HG03565 (cell line): ENCODE results near the gene FANCI.

Experiments
- ATAC-seq: cut with Tn5 transposase; IDR thresholded peaks from one replicate; pipeline ENCODE4 v1.9.1; 2021; ENCODE audit warnings: mild to moderate bottlenecking, moderate library complexity; ENCODE audit not compliant: unreplicated experiment

Gene FANCI

DNA sequence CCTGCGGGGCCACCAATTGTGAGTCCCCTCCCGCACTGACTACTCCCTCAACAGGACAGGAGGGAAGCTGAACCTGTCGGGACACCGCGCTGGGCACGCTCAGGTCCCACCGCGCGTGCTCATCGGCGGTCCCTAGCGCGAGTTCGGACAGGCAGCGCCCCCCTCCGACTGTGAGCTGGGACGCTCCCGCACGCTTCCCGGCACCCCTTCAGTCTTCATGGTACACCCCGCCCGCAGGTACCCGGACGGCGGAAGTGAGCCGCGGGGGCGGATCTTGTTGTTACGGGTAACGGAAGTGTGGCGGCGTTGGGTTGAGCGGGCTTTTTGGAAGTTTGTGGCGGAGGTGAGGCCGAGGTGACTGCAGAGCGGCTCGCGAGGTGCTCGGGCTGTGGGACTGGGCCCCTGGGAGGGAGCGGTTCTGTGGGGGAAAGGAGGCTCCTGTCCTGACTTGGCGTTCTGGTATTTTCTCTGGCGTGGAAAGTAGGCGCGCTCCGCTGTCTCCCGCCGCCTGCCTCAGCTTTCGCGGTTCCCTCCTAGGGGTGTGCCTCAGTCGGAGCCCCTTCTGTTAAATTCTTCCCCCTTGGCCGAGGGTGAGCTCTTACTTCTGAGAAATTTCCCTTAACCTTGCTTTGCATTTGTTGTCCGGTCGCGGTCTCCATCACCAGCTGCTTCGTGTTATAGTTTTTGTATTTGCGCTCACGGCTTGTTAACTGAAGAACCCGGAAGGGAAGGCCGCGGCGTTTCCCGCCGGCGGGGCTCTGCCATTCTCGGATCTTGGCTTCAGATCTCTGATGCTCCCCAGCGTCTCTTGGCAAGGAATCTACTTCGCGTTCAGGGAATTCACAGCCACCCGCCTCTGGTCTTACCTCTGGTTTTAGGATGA lies at the start of gene FANCI:
TSS of gene FANCI (plus strand) at position 289 of the 883 bp plus-strand sequence. CDS start 3,669 bp downstream, outside the sequence.
- peak; percentile 84 for ATAC-seq

DNA sequence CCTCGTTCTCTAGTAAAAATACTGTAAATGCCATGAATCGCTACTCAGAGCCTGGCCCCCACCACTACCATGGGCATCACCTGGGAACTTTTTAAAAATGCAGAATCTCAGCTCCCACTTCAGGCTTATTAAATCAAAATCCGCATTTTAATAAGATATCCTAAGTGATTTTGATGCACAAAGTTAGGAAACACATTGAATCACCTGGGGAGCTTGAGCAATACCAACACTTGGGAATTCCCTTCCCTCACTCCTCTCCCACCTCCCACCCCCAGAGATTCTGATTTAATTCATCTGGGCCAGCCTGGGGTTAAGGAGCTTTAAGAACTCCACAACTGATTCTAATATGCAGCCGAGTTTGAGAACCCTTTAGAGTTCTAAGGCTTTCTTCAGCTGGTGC lies 49.2 kb upstream of the FANCI start:
- no peak for ATAC-seq

DNA sequence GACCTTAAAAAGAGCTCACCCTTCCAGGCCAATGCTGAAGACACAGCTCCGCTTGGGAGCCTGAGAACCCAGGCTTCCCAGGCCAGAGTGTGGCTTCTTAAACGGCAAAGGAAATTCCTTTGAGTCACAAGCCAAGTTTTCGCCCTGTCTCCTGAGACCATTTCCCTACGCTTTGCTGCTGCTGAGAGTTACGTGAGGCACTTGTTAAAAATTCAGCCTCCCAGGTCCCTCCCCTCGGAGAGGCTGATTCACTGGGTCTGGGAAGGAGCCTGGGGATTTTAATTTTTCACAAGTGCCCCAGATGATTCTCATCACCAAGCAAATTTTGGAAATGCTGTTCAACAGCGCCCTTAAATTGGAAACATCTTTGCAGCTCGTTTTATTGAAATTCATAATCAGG lies 47.9 kb upstream of the FANCI start:
- ATAC-seq, result no peak

DNA sequence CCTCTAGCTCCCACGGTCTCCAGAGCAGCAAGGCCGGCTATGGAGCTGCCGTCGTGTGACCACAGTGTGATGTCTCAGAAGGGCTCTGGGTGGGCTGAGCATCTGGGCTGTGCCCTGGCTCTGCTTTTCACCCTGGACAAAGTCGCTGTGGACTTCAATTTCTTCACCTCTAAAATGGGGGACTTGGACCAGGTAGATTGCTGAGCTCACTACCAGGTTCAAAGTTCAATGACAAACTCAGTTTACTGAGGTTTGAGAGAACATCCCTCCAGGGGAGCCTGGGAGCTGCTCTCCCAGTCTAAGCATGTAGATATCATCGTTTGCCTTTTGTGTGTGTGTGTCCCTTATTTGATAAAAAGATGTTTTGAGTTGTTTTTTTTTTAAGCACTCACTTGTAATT lies 47.5 kb upstream of the FANCI start:
- ATAC-seq, result no peak

DNA sequence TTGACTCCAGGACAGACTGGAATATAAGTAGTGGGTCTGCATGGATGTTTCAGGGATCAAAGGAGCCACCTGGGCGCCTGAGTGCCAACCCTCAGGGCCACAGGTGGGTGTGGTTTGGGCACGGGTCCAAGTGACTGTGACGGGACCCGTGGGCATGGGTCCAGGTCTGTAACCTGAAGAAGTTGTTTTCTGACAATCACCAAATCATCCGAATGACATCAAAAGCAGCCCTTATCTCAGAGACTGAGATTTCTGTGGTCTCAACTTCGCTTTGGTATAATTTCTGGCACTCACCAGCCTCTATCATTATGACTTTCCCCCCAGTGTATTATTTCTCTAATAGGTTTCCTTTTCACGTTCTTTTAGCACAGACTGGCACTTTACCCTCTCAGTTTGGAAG lies 46.8 kb upstream of the FANCI start:
- ATAC-seq, result no peak

DNA sequence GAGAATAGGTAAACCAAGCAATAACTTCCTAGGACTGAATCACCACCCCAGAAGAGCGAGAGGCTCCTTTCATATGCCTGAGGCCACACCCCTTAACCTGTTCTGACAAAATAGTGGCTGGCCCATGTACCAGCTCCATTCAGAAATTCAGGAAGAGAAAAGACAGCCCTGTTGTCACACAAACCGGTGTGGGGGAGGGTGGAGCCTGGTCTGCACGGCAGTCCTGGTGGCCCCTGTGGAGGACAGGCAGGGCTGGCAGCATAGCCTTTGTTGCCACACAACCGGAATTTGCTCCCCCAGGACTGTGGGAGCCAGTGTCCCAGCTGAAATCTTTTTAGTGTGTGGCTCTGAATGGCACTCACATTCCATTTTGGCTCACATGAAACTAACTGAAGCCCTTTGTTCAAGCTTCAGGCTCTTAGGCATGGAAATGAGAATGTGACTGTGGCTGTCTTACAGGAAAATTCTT lies 46.2 kb upstream of the FANCI start:
- no peak for ATAC-seq

DNA sequence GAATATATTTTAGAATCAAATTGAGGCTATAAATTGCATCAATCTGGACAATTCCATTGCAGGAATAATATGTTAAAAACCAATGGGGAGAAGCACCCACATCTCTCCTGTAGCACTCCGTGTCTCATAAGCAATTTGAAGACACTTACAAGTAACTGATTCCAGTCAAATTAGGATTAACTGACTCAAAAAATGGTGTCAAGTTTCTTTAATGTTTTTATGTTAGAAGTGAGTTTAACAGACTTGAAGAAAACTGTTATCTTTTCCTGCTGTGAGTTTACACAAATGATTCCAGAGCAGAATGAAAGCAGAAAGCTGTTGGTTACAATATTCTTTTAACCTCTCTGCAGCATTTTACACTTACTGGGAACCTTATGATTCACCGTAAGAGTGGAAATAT lies 45.6 kb upstream of the FANCI start:
- no peak for ATAC-seq

DNA sequence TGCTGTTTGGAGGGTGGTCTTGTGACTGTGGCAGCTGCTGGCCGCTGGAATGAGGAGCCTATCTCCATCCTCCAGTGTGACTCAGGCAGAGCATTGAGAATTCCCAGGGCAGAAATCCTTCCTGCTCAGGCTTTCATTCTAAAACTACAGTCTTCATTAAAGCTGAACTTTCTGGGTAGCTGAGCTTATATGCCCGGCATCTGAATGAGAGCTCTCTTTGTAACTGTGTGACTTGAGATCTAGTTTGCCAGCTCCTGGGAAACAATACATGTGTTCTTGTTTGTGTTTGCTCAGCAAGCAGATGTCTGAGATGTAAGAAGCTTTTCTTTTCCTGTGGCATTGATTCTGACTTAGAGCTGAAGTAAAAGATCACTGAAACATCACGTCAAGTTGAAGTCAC lies 44.8 kb upstream of the FANCI start:
- no peak for ATAC-seq

DNA sequence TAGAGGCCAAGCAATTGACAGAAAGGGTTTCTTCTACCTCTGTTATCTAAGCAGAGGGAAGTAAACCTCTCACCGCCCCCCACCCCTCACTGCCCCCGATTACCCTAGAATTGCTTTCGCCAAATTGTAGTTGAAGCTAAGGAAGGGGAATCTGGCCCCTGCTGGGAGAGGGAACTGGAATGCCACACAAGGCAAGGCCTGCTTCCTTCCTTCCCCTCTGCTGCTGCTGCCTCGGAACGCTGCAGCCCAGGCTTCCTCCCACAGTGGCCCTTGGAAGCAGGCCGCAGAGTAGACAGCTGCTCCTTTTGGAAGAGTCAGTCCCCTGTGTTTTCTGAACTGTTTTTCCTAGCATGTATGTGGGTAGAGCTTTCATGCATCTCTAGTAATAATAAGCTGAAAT lies 44.0 kb upstream of the FANCI start:
- no peak for ATAC-seq

DNA sequence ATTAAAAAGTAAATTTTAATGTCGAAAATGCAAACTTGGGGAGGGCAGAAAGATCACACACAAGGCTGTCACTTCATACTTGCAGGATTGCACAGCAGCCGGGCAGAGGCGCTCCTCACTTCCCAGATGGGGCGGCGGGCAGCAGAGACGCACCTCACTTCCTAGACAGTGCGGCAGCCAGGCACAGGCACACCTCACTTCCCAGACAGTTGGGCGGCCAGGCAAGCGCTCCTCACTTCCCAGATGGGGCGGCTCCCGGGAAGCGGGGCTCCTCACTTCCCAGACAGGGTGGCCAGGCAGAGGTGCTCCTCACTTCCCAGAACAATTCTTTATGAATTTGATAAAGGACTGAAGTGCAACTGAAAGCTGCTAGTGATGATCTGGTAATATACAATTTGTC lies 43.6 kb upstream of the FANCI start:
- ATAC-seq, result no peak

DNA sequence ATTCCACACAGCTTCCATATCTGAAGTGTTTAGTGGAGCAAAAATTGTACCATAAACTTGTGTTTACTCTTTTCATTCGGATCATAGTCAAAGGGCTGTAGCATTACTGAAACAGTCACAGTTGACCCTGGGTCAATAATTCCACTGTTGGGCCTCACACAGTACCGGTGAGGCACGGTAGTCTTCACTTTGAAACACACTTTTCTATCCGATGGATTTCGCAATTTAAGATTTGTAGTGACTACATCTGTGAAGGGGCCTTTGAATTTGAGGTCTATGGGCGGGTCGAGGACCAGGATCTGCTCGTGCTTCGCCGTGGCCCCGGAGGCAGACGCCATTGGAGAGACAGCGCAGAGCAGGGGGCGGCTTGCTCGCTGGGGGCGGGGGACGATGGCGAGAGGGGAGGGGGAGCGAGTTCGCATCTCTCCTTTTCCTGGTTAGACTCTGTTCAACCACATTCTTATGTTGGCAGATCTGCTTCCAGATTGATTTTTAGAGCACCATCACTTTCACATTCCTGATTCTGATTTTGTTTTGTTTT lies 42.2 kb upstream of the FANCI start:
- no peak for ATAC-seq

DNA sequence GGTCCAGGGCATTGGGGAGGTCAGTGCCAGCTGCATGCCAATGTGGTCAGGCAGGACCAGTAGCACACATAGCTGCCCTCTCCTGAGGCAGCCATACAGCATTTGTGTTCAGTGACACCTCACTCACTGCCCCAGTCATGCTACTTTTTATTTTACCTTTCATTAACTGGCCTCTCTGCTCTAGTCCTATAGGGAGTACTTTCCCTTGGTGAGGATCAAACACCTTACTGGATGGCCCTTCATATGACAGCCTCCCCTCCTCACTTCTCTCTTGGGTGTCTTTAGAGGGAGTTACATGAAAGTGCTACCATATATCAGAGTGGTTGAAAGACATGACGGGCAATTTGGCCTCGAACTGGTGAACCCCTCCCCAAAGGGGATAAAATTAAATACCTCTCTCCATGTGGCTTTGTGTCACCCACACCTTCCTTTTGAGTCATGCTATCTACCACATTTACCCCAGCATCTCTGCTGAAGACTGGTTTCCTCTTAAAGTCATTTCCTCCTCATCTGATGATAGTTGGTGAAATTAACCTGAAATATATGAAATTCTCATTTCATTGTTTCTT lies 40.0 kb upstream of the FANCI start:
- ATAC-seq, result no peak

DNA sequence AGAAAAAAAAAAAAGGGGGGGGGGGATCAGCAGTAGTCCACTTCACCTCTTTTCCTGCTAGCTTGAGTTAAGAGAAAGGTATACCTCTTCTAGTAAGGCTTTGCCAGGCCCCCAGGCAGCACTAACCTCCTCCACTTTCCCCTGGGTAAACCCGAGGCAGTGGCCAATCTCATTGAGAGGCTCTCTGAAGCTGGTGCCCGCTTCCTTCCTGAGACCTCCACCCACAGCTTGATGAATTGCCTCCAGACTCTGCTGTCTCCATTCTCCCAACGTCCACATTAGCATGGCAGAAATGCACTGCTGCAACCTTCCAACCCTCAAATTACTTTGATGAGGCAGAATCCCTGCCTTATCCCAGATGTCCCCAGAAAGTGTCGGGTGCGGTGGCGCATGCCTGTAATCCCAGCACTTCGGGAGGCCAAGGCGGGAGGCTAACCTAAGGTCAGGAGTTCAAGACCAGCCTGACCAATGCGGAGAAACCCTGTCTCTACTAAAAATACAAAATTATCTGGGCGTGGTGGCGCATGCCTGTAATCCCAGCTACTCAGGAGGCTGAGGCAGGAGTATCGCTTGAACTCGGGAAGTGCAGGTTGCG lies 37.7 kb upstream of the FANCI start:
- no peak for ATAC-seq

DNA sequence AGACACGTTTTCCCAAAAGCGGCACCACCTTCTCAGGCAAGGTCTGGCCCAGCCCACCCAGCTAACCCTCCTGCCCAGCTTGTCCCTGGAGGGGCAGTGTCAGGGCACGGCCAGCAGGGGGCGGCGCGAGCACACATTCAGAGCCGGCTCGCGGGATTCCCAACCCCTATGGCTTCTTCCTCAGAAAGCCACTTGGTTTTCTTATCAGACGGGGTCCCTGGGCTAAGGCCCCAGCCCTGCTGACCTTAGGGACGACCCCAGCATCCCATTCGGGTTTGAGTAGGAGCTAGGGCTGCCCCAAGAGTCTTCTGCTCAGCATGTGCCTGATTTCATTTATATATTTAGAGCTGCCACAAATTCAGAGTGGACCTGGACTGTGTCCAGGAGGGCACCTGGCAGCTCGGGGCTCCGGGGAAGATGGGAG lies 36.9 kb upstream of the FANCI start:
- no peak for ATAC-seq

DNA sequence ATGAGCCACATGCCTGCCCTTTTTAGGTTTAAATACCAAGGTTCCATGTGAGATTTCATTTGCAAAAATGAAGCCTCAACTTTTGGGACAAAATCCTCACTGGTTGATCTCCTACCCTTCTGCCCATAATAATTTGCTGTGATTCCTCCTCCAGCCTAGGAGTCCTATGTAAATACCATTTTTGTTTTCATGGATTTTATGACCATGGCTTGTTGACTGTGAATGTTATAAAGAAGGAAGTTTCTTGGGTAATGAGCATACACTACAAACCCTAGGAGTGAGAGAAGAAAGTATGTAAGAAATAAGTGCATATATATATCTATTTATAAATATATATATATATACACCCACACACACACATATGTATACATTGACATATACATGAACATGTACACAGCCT lies 35.5 kb upstream of the FANCI start:
- no peak for ATAC-seq

DNA sequence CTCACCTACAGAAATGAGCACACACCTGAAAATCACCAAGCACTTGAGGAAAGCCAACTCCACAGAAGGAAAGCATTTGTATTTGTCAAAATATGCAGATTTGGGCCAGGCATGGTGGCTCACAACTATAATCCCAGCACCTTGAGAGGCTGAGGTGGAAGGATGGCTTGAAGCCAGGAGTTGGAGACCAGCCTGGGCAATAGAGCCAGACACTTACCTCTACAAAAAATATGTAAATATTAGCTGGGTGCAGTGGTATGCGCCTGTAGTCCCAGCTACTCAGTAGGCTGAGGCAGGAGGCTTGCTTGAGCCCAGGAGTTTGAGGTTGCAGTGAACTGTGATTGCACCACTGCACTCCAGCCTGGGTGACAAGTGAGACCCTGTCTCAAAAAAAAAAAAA lies 34.7 kb upstream of the FANCI start:
- no peak for ATAC-seq

DNA sequence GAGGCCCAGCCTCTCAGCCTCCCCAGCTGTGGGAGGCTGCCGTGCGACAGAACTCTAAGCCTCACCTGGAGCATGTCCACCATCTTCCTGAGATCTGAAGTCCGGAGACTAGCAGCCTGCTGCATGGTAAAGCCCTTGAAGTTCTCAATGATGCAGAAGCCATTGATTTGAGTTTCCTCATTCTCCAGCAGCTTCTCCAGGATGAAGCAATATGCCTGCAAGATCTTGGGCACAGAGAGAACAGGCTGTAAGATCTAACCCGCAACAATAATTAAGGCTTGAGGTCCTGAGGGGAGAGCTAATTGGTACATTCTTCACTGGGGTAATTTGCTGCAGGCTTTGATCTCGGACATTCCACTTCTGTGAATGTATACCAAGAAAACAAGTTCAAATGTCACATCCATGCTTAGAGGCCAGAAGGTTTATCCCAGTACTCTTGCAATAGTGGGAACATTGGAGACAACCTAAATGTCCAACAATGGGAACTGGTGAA lies 32.1 kb upstream of the FANCI start:
- no peak for ATAC-seq

DNA sequence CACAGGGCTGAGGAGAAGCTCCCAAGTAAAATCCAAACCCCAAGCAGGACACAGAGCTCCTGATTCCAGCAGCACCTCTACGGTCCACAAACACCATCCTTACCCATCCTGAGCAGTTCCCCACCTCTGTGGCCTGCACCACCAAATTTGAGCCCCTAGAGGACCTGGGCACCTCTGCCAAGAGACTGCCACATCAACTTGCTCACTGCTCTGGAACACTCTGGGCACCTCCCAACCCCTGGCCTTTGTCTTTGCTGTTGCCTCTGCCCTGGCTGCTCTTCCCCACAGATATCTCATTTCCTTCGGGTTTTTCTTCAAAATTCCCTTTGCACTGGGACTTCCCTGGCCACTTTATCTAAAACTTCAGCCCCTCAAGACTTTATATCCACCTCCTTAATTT lies 28.2 kb upstream of the FANCI start:
- no peak for ATAC-seq

DNA sequence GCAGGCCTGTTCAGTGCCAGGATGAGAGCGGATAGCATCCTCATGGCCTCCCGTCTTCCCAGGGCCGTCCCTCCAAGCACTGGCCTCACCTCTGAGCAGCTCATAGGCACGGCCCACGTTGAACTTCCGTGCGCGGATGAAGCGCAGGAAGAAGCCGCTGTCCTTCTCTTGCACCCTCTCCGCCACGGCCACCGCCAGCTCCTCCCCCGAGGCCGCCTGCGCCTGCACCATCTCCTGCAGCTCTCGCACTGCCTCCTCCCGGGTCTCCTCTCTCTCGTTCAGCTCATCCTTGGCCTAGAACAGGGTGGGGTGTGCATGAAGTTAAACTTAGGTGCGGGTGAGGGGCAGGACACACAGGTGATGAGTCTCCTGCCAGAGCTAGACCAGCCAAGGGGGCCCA lies 26.7 kb upstream of the FANCI start:
- no peak for ATAC-seq

DNA sequence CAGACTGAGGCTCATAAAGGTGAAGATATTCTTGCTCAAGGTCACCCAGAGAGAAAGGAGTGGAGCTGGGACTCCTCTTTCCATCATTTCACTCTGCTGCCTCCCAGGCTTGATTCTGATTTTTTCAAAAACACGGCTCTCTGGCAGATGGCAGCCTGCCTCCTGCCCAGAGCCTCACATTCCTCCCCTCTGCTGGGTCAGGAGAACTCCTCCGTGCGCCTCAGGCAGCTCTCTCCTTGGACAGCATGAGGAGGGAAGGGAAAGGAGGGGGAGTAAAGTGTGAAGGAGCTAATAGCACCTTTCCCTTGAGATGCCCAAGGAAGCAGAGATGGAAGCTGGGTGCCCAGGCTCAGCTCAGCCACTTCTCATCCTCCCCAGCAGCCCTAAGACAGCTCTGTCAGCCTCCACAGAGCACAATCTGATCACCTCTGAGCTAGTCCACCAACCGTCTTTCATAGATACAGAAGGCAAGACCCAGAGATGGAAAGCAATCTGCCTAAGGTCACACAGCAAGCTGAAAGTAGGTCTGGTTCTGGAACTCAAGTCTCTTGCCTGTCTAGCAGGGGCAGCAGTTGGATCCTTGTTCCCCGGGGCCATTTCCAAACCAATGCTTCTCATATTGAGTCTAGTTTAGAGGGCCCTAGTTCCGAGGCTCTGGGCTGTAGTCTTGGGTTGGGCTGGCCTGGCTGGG lies 25.9 kb upstream of the FANCI start:
- ATAC-seq, result no peak

DNA sequence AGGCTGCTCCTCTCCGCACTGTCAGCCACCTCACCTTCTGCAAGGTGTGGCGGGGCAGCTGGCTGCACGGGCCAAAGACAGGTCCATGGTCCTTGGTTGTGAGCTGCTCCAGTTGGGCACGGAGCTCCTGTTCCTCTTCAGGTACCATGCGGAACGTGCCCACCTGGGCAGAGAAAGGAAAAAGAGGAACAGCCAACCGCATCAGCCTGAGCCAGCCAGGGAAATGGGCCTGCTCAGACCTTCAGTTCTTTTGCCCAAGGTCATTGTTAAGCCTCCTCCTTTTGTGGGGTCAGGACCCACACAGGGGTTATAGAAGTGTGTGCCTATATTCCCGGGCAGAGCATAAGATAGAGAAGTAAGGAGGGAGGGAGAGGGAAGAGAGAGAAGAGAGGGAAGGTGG lies 25.2 kb upstream of the FANCI start:
- ATAC-seq, result no peak
